Measurements from ENCODE around the gene SEMA3B.

SEMA3B gene

GRCh38 chr3:50321336-50322114 is 52.6 kb downstream of the SEMA3B start:
- peak; percentile 44 for TF ChIP-seq CTCF (IDR thresholded peaks at IDR 0.05; ENCODE audit: low read depth, low read length)
- peak overlapping the region; percentile 73 for H3K4me3 ChIP-seq (ENCODE audit: low read depth, low read length)

- H3K4me3 ChIP-seq (ENCODE audit: low read depth, low read length), result peak overlapping the region; percentile 73
- TF ChIP-seq CTCF (IDR thresholded peaks at IDR 0.05; ENCODE audit: low read depth, low read length), result no peak
Observed at GRCh38 chr3:50322115-50322385, 53.1 kb downstream of the SEMA3B start.

GRCh38 chr3:50322386-50323091 is 53.6 kb downstream of the SEMA3B start, which contains the start of gene HYAL2:
Gene HYAL2, minus strand, starts transcription at chr3:50322745. Its CDS starts 2,256 bp downstream, at chr3:50320489.
- no peak for TF ChIP-seq CTCF (IDR thresholded peaks at IDR 0.05; ENCODE audit: low read depth, low read length)
- peak within 1 kb of the TSS; percentile 73 for H3K4me3 ChIP-seq (ENCODE audit: low read depth, low read length)

GRCh38 chr3:50323092-50323600 is 54.2 kb downstream of the SEMA3B start:
- H3K4me3 ChIP-seq (ENCODE audit: low read depth, low read length), result no peak overlapping the region

GRCh38 chr3:50323614-50324199 is 54.8 kb downstream of the SEMA3B start:
- TF ChIP-seq CTCF (IDR thresholded peaks at IDR 0.05; ENCODE audit: low read depth, low read length), result no peak
- no peak overlapping the region for H3K4me3 ChIP-seq (ENCODE audit: low read depth, low read length)

More at GRCh38 chr3:50323092-50323600, 54.2 kb downstream of the SEMA3B start:
- TF ChIP-seq CTCF (IDR thresholded peaks at IDR 0.05; ENCODE audit: low read depth, low read length), result no peak

- no peak overlapping the region for H3K4me3 ChIP-seq (ENCODE audit: low read depth, low read length)
- peak; percentile 88 for TF ChIP-seq CTCF (IDR thresholded peaks at IDR 0.05; ENCODE audit: low read depth, low read length)
Observed at GRCh38 chr3:50324351-50325112, 55.6 kb downstream of the SEMA3B start.

Measured in WI38 (cell line).